SW 1271 (cell line): ENCODE data around the gene SHISA6.
"Not testable (repeated sequence)": the region's sequence is repeated elsewhere in the genome, so short reads cannot be mapped to it uniquely, and the experiment has no call there.

Experiments
- DNase-seq, 2 experiments: peaks; one replicate each; lab custom pipeline; 2025; lab: John Stamatoyannopoulos, UW

The SHISA6 gene

DNA sequence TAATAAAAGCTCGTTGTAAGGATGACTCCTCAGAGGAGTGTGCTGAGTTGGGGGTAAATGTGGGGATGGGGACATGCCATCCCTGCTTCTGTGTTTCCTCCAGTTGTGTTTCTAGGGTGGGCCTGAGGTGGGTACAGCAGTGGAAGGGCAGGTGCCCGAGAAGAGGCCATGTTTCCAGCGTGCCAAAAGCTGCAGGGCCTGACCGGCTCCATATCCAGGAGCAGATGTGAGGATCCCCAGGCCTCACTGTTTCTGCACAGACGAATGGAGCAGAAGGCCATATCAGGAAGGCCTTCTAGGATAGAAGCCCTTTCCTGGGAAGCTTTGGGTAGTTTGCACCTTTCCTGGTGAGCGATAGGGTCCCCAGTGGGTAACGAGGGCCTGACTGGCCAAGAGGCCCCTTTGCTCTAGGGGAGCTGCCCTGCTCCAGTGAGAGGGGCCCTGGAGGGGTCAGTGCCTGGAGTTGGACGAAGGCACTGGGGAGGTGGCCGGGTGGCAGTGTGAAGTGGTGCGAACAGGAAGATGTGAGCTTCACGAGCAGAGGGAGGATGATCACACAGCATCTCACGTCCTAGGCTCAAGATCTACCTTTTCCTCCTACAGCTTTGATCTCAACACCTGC is 62.9 kb downstream of the SHISA6 start:
- DNase-seq: no peak

- DNase-seq: no peak
Measured at GRCh38 chr17:11304568-11304967, 63.6 kb downstream of the SHISA6 start.

GRCh38 chr17:11305524-11305923 is 64.5 kb downstream of the SHISA6 start:
- DNase-seq: no peak

DNA sequence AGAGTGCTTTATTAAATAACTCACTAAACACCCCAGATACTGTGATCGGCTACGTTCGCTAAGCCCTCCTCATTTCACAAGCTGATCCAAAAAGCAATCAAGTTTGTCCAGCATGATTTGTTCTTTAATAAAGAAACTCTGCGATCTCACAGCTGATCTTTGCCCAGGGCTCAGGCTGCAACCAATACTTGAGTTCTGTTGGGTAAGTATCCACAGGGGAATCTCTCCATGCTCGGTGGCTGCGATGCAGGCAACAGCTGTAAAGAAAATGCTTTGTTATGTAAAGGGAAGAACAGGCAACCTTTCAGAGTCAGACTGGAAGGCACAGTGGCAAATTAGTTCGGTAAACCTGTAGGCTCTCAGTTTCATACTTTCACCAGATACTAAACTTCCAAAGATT is 67.5 kb downstream of the SHISA6 start:
- DNase-seq: no peak

DNA sequence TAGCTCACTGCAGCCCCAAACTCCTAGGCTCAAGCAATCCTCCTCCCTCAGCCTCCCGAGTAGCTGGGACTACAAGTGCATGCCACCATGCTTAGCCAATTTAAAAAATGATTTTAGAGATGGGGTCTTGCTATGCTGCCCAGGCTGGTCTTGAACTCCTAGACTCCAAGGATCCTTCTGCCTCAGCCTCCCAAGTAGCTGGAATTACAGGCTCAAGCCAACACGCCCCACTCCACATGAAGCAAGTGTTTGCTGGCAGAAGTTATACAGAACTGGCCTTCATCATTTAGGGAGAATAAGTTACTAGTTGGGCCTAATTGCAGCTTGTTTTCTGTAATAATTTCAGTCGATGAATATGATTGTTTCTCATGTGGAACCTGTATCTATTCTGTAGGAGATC is 68.0 kb downstream of the SHISA6 start:
- no peak for DNase-seq

GRCh38 chr17:11309850-11310249 is 68.8 kb downstream of the SHISA6 start:
- no peak for DNase-seq

- DNase-seq: not testable (repeated sequence)
Measured at GRCh38 chr17:11316451-11316850, 75.4 kb downstream of the SHISA6 start.

DNA sequence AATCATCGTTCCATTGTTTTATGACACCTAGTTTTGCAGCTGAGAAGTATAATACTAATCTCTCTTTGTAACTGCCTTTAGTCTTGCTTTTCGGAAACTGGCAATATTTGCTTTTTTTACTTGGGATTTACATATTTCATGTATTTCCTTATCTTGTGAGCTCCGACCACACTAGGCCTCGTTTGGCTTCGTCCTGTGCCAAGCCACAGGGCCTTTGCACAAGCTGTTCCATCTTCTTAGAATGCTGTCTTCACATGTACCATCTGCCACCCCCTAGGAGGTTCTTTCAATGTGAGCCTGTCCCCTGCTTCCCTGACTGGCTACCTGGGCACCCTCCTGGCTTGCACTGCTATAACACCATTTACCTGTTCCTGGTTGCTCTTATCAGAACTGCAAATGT is 77.2 kb downstream of the SHISA6 start:
- no peak for DNase-seq

DNA sequence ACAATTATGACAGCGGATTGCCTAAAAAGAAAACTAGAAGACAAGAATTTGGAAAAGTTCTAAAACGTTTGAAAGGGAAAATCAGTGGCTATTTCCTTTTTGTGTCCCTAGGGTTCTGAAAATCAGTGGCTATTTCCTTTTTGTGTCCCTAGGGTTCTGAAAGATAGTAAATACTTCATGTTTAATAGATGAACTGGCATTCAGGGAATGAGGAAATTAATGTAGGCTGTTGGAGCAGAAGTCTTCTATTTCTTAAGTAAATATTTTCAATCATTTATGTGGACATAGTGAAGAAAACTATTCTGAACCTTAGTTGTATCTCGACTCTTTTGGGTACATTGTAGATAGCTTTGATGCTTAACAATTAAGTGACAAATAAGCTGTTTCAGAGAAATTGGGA is 78.9 kb downstream of the SHISA6 start:
- no peak for DNase-seq

GRCh38 chr17:11324021-11324420 is 83.0 kb downstream of the SHISA6 start:
- no peak for DNase-seq

GRCh38 chr17:11324846-11325420 is 83.9 kb downstream of the SHISA6 start:
- no peak for DNase-seq

GRCh38 chr17:11326492-11326891 is 85.5 kb downstream of the SHISA6 start:
- DNase-seq: no peak

DNA sequence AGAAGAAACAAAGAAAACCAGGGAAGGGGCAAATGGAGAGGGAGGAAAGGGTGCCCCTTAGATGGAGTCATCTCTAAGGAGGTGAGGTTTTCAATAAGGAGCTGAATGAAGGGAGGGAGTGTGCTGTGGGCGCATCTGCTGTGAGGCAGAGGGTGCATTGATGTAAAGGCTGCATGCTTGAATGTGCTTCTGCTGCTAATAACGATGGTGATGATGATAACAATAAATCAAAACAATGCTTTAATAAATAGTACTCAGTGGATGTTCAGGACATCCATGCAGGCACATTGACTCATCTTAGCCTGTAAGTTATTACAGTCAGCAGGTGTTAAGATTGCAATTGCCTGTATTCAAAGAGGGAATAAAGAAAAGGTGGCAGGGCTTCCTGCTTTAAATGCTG is 87.8 kb downstream of the SHISA6 start:
- no peak for DNase-seq

- no peak for DNase-seq
Measured at GRCh38 chr17:11330006-11330405, 89.0 kb downstream of the SHISA6 start.

DNA sequence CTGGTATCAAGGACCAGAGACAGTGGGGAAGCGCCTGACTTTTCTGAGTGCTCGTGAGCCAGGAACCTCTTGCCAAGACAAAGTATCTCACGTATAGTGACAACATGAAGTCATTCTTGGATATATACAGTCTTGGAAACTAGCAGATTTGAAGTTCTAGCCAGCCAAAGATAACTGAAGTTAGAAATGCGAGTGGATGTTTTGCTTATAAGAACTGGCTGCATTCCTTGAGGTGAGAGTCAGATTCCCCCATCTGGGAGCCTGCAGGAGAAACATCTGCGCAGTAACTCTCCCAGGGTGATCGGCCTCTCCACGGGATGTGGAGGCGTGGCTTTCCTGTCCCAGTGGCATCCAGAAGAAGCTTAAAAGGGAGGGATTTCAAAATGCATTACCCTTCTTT is 89.8 kb downstream of the SHISA6 start:
- DNase-seq: no peak

DNA sequence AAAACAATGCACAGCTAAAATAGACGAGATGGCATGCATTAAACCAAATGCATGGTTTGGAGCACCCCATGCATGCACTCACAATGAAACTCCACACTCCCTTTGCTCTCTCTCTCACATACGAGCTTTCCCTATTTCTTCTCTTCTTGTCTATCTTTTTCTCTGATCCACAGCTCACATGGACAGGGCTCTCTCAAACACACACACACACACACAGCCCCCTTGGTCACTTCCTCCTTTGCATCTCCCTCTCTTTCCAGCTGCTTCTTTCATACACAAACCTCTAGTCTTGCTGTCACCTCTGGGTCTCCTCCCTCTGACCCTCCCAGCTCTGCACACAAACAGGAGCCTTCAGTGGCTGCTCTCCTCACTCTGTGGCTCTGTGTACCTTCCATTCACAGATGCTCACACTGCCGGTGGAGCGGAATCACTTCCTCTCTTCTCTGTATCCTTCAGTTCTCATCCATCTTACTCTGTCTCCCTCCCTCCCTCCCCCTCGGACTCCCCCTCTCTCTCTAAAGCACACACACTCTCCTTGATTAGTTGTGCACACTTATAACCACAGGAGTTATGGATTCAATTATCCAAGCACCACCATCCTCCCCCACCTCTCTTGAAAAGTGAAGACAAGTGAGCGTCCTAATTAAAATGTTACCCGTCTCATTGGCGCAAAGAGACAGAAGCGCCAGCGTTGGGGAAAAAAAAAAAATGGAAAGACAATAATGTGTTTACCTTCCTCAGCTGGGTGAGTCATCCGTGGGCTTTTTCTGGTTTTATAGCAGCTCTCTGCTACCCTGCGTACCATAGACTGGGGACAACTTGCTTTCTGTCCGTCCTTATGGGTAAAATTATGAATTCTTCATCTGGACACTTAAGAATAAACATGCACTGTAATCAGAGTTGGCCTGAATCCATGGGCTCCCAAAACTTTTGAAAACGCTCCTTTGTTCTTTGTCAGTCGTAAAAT is 90.8 kb downstream of the SHISA6 start:
- no peak for DNase-seq

GRCh38 chr17:11332706-11333105 is 91.7 kb downstream of the SHISA6 start:
- DNase-seq: no peak

GRCh38 chr17:11334493-11334892 is 93.5 kb downstream of the SHISA6 start:
- DNase-seq: no peak

DNA sequence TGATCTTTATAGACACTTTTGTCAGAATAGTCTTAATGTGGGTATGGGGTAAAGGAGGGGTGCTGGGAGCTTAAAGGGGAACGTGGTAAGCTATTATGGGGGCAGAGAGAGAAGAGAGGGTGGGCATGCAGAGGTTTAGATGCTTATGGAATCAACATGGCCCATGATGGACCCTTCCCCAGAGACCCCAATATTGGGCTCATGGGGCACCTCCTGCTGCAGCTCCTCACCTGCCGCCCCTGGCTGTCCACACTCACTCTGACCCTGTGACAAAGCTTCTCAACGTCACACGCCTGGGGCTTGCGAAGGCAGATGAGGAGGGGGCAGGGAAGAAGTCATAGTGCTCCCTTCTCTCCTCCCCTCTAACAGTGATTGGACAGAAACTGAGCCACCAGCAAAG is 95.3 kb downstream of the SHISA6 start:
- DNase-seq: no peak

DNA sequence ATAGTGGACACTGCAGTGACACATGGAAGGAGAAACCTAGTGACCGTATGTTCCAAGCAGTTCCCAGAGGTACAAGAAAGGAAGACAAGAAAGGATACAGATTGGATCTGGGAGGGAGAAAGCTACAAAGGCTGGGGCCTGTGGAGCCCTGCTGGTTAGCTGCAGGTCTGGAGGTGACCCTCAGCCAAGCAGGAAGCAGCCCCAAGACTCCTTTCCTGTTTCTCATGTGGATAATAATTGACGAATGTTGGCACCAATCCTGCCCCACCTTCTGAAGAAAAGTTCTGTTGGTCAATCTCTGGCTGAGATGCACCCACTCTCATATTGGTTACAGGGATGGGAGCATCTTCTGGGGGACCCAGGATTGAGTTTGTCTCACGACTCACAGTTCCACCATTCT is 99.8 kb downstream of the SHISA6 start:
- no peak for DNase-seq

GRCh38 chr17:11342138-11342537 is 101.1 kb downstream of the SHISA6 start:
- DNase-seq: no peak

- DNase-seq: no peak
Measured at GRCh38 chr17:11349106-11349505, 108.1 kb downstream of the SHISA6 start.

DNA sequence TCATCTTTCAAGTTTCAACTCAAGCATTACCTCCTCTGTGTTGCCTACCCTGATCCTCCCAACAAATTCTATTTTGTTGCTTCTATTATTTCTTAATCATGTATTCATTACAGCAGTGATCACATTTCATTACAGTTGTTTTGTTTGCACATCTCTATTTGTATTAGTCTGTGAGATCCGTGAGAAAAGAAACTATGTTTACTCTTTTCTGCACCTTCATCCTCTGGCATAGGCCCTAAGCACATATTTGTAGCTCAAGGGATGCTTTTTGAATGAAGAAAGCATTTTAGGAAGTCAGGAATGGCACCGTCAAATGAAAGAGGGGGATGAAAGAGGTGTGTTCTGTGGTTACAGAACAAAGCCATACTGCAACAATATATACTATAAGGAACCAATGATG is 110.5 kb downstream of the SHISA6 start:
- no peak for DNase-seq
